Measurements from ENCODE around the gene MTUS2.

Gene MTUS2

GRCh38 chr13:29397265-29397664 is 577.1 kb downstream of the MTUS2 start:
- DNase-seq (ENCODE audit: low read depth), result no peak

- DNase-seq (ENCODE audit: low read depth), result no peak
Measured at GRCh38 chr13:29402166-29402636, 582.1 kb downstream of the MTUS2 start.

GRCh38 chr13:29405401-29405800 is 585.3 kb downstream of the MTUS2 start:
- DNase-seq (ENCODE audit: low read depth), result no peak

GRCh38 chr13:29411481-29411880 is 591.3 kb downstream of the MTUS2 start:
- no peak for DNase-seq (ENCODE audit: low read depth)

- DNase-seq (ENCODE audit: low read depth), result no peak
Measured at GRCh38 chr13:29418026-29418425, 597.9 kb downstream of the MTUS2 start.

DNA sequence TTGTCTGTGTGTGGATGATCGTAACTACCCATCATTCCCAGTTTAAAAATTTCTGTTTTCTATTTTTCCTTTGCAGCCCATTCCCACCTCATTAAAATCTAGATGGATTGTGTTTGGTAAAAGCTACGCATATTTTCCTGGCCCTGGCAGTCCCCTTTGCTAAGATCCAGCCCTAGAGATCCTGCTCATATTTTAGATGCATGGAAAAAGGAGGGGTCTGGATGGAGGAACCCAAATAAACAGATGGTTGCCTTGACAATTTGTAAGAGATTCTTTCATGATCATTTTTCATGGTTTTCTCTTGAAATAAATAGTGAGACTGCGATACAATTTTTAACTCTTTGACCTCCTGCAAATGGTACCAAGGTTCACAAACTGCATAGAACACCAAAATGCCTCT is 601.0 kb downstream of the MTUS2 start:
- no peak for DNase-seq (ENCODE audit: low read depth)

DNA sequence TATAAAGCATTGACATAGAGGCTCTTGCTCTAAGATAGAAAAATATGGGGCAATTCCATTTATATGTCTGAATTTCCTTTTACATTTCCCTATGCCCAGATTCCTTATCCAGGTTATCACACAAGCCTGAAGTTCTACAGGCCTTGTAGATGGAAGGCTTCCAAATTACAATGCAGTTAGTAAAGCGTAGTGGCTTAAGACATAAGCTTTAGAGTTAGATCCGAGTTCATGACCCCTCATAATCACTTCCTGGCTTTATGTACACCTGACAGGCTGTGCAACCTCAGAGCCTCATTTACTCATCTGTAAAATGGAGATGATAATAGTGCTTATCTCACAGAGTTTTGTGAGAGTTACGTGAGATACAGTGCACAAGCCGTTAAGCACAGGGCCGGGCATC is 601.9 kb downstream of the MTUS2 start:
- no peak for DNase-seq (ENCODE audit: low read depth)

- no peak for DNase-seq (ENCODE audit: low read depth)
Measured at GRCh38 chr13:29423050-29423449, 602.9 kb downstream of the MTUS2 start.

- no peak for DNase-seq (ENCODE audit: low read depth)
Measured at GRCh38 chr13:29427937-29428309, 607.8 kb downstream of the MTUS2 start.

GRCh38 chr13:29428310-29429181 is 608.4 kb downstream of the MTUS2 start:
- DNase-seq (ENCODE audit: low read depth), result no peak

GRCh38 chr13:29429286-29429900 is 609.3 kb downstream of the MTUS2 start:
- DNase-seq (ENCODE audit: low read depth), result no peak

GRCh38 chr13:29434217-29434945 is 614.2 kb downstream of the MTUS2 start:
- no peak for DNase-seq (ENCODE audit: low read depth)

DNA sequence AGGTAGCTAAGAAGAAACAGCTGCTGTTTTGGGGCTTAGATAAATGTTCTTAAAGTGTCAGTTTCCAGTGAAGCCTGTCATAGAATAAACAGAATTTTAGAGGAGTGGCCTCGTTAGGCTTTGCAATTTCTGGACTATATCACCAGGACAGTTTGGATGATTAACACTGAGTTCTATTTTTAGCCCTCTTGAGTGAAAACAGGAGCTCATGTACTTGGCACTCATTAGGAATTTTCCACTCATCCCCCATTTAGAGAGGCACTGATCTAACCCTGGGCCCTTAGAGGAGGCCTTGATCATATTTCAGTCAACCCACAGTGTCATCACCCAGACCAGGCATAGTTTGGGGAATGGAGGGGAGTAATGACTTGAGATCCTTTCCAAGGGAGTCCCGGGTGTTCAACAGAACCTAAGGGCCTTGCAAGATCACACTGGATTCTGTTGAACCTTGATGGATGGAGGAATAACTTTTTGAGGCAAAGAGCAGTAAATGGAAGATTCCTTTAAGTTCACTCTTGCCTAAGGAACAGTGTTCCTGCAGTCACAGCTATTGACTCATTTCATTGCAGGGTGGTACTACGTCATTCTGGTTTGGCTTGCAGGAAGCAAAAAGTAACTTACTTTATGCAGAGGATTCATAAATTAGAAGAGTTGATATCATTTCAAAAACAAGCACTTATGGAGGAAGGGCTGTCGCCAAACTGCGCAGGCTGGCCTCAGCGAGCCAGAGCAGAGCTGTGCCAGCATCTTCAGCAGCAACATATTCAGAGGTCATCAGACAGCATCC is 615.2 kb downstream of the MTUS2 start:
- DNase-seq (ENCODE audit: low read depth), result no peak

DNA sequence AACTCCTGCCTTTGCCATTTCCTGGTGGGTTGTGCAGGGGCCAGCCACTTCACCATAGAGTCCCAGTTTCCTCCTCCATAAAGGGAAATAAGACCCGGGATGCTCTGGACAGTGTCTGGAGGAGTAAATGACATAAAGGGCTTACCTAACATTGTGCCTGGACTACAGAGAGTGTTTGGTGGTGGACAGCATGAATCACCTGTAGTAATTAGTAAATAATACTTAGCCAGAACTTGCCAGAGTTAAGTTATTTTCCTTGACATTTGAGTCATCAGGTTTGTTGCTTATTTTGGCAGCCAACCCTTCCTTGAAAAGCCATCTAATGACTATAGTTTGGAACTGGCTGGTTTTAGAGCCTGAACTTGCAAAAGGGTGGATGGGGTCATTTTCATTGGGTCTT is 616.2 kb downstream of the MTUS2 start:
- no peak for DNase-seq (ENCODE audit: low read depth)

DNA sequence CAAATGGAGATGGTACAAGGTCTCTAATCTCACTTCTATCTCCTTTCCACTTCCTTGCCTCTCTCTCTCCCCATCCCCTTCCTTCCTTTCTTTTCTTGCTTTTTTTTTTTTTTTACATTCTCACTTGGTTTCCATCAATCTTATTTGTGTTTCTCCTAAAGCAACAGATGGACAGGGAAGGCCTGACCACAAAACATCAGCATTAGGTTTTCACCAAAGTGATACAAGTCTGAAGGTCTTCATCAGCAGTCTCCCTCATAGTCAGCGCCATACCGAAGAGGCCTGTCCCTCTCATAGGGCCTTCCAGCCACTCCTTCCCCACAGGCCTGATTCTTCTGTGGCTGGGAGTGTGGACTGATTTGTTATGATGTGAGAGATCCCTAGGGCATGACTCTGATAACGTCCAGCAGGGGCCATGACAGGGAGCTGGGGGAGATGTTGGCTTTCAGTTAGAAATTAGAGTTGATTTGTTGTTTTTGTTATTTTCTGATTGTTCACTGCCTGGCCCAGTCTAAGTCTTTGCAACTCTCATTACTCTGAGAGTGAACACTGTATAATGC is 616.7 kb downstream of the MTUS2 start:
- DNase-seq (ENCODE audit: low read depth), result no peak

DNA sequence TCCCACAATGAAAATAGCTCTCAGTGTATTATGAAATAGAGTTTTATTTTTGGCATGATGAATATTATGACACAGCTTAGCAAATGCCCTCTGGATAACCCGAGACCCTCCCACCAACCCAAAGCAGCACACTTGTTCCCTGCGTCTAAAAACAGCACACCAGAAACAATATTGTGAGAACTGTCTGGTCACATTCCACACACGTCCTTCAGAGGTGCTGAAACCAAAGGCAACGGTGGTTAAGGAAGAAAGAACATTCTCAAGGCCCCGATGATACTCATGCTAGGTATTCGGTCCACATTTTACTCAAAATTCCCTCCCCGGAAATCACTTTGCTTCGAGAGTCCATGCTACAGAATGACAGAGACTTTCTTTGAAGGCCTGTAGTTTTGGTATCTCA is 618.6 kb downstream of the MTUS2 start:
- DNase-seq (ENCODE audit: low read depth), result no peak

DNA sequence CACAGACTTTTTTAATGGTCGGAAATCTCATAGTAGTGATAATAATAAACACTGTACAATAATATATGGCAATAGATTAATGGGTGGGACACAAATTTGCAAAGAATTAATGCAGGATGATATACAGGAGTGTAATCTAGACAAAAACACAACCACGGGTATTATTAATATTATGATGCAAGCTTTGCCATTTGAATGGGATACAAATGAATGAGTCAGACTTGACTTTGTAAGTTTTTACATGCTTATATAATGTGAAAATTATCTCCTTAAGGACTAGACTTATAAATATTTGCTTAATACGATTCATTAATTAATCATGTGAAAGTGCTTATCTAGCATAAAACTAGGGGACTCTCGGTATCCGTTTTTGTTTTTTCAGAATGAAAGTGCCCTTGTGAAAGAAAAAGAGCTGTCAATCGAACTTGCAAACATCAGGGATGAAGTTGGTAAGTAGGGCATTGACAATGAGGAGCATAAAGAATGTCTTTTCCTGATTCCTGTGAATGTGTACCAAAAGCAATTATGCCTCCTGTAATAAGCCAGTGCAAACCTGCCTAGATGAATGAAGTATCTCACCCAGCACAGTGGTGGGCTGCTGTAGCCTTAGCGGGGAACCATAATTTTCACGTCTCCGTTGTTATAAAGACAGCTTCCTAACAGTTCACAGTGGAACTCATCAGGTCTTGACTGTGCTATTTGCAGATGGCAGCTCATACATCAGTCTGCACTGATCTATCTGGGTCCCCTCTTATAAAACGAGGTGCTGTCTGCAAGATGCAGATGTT is 619.7 kb downstream of the MTUS2 start:
- no peak for DNase-seq (ENCODE audit: low read depth)

DNA sequence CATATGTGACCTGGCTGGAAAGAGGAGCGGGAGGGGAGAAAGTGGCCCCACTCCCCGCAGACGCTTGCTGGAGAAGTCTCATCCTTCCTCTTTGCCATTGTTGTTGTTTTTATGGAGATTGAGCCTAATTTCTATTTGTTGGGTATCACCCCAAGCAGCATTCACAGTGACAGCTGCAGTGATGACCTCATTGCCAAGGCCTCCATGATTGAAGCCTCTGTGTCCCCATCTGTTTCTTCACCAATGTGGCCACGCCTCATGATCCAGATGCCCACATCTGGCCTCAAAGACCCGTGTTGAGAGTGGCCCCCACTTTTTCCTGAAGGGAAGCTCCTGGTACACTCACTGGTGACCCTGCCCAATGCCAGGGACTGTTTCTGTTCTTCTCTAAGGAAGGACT is 621.2 kb downstream of the MTUS2 start:
- DNase-seq (ENCODE audit: low read depth), result no peak

DNA sequence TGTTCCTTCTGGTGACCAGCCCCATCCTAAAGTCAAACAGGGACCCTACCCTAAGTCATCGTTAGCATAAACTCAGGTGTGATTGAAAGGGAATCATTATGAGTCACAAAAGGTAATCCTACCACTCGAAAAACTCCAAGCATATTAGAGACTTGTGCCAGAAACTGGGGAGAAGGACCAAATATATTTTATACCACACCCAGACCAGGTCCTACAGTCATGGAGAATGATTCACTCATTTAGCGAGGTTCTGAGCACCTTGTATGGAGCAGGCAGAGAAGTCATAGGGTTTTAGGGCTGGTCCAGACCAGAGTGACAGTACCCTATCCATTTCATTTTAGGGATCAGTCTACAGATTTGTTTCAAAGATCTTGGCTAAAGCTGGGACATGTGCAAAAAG is 625.9 kb downstream of the MTUS2 start:
- no peak for DNase-seq (ENCODE audit: low read depth)

- DNase-seq (ENCODE audit: low read depth), result no peak
Measured at GRCh38 chr13:29448174-29448573, 628.0 kb downstream of the MTUS2 start.

DNA sequence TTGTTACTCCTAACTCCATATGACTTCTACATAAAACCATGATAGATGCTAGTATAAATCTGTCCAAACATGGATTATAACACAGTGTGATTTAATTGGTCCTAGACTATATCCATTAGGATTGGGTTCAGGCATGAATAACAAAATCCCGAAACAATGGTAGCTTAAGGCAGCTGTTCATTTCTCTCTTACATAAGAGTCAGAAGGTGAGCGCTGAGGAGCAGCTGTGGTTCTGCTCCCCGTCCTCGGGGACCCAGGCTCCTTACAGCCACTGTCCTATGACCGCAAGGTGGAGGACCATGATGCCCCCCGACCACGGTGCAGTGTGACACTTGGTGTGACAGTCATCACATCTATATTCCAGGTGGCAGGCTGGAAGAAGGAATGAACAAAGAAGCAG is 629.6 kb downstream of the MTUS2 start:
- DNase-seq (ENCODE audit: low read depth), result no peak
